OCI-LY3 (cell line): Measurements from ENCODE around the gene SLC6A13.
"Not testable (repeated sequence)": the region's sequence is repeated elsewhere in the genome, so short reads cannot be mapped to it uniquely, and the experiment has no call there.

ENCODE experiments used
- H2AFZ ChIP-seq: fragments of 200-600, 300-600 bp; shearing (Covaris generic); 2 replicates; pipeline ENCODE4 v1.6.0; 2014; ENCODE audit warnings: antibody characterized with exemption, low read depth, low read length
- H3K27ac ChIP-seq: fragments of 200-600, 300-600 bp; sonication (generic); 2 replicates; pipeline ENCODE4 v1.5.1; 2014; ENCODE audit warnings: mild to moderate bottlenecking, low read length, moderate library complexity, mixed read lengths
- H3K27me3 ChIP-seq: fragments of 200-600, 300-600 bp; sonication (generic); 2 replicates; pipeline ENCODE4 v1.6.1; 2014; ENCODE audit warnings: low read depth, low read length, mixed read lengths
- H3K36me3 ChIP-seq: fragments of 200-600, 300-600 bp; sonication (generic); replicated peaks from 2 replicates; pipeline ENCODE3; 2014; ENCODE audit warnings: low read depth, low read length, mixed read lengths
- H3K4me1 ChIP-seq: fragments of 300-600, 200-600 bp; sonication (generic); 2 replicates; pipeline ENCODE4 v1.6.1; 2014; ENCODE audit warnings: low read length, mixed read lengths
- H3K4me2 ChIP-seq: fragments of 200-600, 300-600 bp; sonication (generic); 2 replicates; pipeline ENCODE4 v1.6.1; 2014; ENCODE audit warnings: low read length, mixed read lengths
- H3K4me3 ChIP-seq: fragments of 300-600, 200-600 bp; sonication (generic); 2 replicates; pipeline ENCODE4 v1.5.1; 2014; ENCODE audit warnings: antibody characterized with exemption, mild to moderate bottlenecking, low read length, moderate library complexity
- H3K79me2 ChIP-seq: fragments of 300-600, 200-600 bp; shearing (Covaris generic); 2 replicates; pipeline ENCODE4 v1.6.1; 2014; ENCODE audit warnings: mild to moderate bottlenecking, low read length, mixed read lengths
- H3K9ac ChIP-seq: fragments of 300-600, 200-600 bp; shearing (Covaris generic); 2 replicates; pipeline ENCODE4 v1.6.0; 2014; ENCODE audit warnings: mild to moderate bottlenecking, low read length, moderate library complexity
- H3K9me3 ChIP-seq: fragments of 200-600, 300-600 bp; shearing (Covaris generic); 2 replicates; pipeline ENCODE4 v1.6.1; 2014; ENCODE audit warnings: low read length, mixed read lengths; ENCODE audit not compliant: insufficient read depth
- H4K20me1 ChIP-seq: fragments of 200-600, 300-600 bp; sonication (generic); 2 replicates; pipeline ENCODE4 v1.6.1; 2016; ENCODE audit warnings: low read length, mixed read lengths; ENCODE audit not compliant: insufficient read depth
- CTCF ChIP-seq: fragments of 200-600, 300-600 bp; sonication (generic); IDR thresholded peaks from 2 replicates; pipeline ENCODE4 v1.5.1; 2014; ENCODE audit warnings: antibody characterized with exemption, low read length, low read depth
- EZH2phosphoT487 ChIP-seq: fragments of 200-600 bp; shearing (Covaris generic); IDR thresholded peaks from 2 replicates; pipeline ENCODE4 v1.6.1; 2018; ENCODE audit warnings: antibody characterized with exemption, mixed run types, low read depth

The SLC6A13 gene

GRCh38 chr12:190881-191280, 71.8 kb downstream of the SLC6A13 start:
- Histone ChIP-seq H3K9ac (no peak overlapping the region), H3K79me2 (no peaks in the 10 kb centered on the region), H3K36me3 (no peaks in the 10 kb centered on the region), H3K4me1 (no peaks in the 10 kb centered on the region), H3K9me3 (no peaks in the 10 kb centered on the region), H2AFZ (no peak overlapping the region), H3K4me2 (no peak overlapping the region), H4K20me1 (no peaks in the 10 kb centered on the region), H3K27me3 (no peaks in the 10 kb centered on the region), H3K27ac (no peak overlapping the region), H3K4me3 (no peak overlapping the region)
- TF ChIP-seq EZH2phosphoT487 (no peak), CTCF (no peak)

- Histone ChIP-seq H3K27me3 (no peaks in the 10 kb centered on the region), H3K4me3 (no peak overlapping the region), H3K9ac (no peak overlapping the region), H3K36me3 (no peaks in the 10 kb centered on the region), H3K4me2 (no peak overlapping the region), H3K9me3 (no peaks in the 10 kb centered on the region), H3K27ac (no peak overlapping the region), H2AFZ (no peak overlapping the region), H4K20me1 (no peaks in the 10 kb centered on the region), H3K79me2 (no peaks in the 10 kb centered on the region), H3K4me1 (no peaks in the 10 kb centered on the region)
- no peak for TF ChIP-seq EZH2phosphoT487
- no peak for TF ChIP-seq CTCF
Observed at GRCh38 chr12:189622-189962, 73.0 kb downstream of the SLC6A13 start.

- Histone ChIP-seq H3K4me3 (no peak overlapping the region), H3K9ac (no peak overlapping the region), H2AFZ (no peak overlapping the region), H3K79me2 (no peaks in the 10 kb centered on the region), H3K9me3 (no peaks in the 10 kb centered on the region), H3K36me3 (no peaks in the 10 kb centered on the region), H3K27me3 (no peaks in the 10 kb centered on the region), H3K4me2 (no peak overlapping the region), H3K27ac (no peak overlapping the region), H3K4me1 (no peaks in the 10 kb centered on the region), H4K20me1 (no peaks in the 10 kb centered on the region)
- TF ChIP-seq CTCF (no peak), EZH2phosphoT487 (no peak)
Observed at GRCh38 chr12:188910-189621, 73.6 kb downstream of the SLC6A13 start.

- H3K4me3 ChIP-seq, H4K20me1 ChIP-seq, H3K27ac ChIP-seq, H3K4me2 ChIP-seq, H2AFZ ChIP-seq, H3K36me3 ChIP-seq, H3K9ac ChIP-seq, H3K4me1 ChIP-seq, H3K9me3 ChIP-seq, H3K27me3 ChIP-seq, H3K79me2 ChIP-seq: not testable (repeated sequence)
Observed at GRCh38 chr12:187986-188909, 74.4 kb downstream of the SLC6A13 start.
